CD4-positive, alpha-beta T cell treated with Interleukin-12 subunit alpha and Interleukin-12 subunit beta, for 1 hour (primary cell): ENCODE measurements around the gene ETNK2.
"Not testable (repeated sequence)": the region's sequence is repeated elsewhere in the genome, so short reads cannot be mapped to it uniquely, and the experiment has no call there.

Experiments used
- DNase-seq: peaks from one replicate; pipeline ENCODE4 v3.0.0-alpha.2; 2020

Gene ETNK2

DNA sequence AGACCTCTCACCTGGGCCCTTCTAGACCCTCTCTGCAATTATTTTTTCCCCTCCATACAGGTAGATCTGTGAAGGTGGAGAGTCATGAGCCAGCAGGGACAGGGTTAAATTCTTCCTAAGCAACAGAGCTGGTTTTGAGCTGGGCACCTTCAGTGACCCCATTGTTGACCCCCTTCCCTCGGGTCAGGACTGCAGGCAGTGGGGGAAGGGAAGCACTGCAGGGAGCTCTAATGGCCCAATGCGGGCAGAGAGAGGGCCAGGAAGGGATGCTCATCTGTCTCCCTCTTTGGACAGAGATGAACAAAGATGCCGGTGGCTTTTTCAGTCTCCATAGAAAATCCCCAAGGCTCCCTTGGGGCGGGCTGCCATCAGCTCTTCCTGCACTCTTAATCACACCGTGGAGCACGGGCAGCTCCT lies 57.5 kb downstream of the ETNK2 start:
- no peak for DNase-seq

GRCh38 chr1:204093781-204094180 lies 58.1 kb downstream of the ETNK2 start:
- DNase-seq = no peak

DNA sequence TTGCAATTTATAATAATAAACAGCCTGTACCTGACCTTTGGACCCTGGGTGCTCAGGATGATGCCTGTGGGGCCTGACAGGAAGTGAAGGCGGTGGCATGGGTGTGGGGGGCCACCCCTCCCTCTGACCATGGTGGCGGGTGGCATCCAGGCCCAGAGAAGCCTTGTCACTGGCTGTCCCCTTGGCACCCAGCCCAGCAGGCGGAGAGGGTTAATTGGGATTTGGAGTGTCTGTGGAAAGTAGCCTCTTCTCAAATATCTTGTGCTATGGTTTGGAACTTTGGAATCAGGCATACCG lies 58.5 kb downstream of the ETNK2 start:
- DNase-seq = no peak

DNA sequence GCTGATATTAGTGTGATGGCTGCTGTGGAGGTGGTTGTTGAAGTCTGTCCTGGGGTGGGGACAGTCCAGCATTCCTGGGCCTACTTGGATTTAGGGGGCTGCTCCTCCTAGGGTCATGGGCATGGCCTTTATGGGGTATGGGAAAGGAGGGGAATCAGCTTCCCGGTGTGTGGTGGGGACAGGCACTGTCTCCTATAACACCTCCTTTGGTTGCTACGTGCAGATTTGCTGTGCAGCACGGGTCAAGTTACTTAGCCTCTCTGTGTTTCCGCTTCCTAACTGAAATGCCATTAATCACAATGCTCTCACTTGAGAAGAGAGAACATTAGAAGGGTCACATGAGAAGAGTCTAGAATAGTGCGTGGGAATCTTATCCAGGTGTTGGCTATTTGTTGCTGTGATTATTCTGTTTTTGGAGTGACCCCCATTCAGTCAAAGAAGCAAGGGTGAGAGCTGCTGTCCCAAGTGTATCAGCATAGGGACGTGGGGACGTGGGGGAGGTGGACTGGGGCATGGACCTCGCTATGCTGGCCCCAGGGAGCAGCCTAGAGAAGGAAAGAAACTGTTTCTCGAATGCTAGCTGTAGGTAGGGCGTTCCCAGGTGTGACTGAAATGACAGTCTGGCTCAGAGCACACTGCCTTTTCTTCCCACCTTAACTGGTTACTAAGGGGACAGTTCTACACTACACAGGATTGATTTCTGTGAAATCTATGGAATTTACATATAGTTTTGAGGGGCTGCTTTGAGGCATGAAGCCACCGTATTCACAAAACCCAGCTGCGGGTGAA lies 59.0 kb downstream of the ETNK2 start:
- no peak for DNase-seq

DNA sequence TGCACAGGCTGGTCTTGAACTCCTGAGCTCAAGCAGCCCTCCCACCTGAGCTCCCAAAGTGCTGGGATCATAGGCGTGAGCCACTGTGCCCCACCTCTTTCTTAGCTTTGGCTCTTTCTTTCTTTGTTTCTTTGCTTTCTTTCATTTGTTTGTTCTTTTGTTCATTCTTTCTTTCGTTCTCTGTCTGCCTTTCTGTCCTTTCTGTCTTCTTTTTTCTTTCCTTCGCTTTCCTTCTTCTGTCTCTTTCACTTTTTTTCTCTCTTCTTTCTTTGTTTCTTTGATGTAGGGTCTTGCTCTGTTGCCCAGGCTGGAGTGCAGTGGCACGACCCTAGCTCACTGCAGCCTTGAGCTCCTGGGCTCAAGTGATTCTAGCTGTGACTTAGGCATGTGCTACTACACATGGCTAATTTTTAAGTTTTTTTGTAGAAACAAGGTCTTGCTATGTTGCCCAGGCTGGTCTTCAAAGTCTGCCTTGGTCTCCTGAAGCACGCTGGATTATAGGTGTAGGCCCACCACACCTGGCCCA lies 60.0 kb downstream of the ETNK2 start:
- no peak for DNase-seq

- DNase-seq = no peak
Observed at GRCh38 chr1:204091066-204091465, 60.8 kb downstream of the ETNK2 start.

DNA sequence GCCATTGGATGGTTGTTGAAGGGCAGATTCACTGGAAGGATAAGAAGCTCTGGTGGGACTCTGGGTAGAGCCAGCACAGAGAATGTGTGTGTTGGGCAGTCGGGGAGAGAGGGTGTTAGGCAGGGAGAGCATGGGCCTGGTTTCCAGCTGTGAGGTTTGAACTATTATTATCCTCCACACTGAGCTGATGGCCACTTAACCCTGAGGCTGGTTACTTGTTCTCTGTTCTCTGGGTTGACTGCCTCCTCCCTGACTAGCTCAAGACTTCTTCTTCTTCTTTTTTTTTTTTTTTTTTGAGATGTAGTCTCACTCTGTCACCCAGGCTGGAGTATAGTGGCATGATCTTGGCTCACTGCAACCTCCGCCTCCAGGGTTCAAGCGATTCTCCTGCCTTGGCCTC lies 61.7 kb downstream of the ETNK2 start:
- DNase-seq = not testable (repeated sequence)

DNA sequence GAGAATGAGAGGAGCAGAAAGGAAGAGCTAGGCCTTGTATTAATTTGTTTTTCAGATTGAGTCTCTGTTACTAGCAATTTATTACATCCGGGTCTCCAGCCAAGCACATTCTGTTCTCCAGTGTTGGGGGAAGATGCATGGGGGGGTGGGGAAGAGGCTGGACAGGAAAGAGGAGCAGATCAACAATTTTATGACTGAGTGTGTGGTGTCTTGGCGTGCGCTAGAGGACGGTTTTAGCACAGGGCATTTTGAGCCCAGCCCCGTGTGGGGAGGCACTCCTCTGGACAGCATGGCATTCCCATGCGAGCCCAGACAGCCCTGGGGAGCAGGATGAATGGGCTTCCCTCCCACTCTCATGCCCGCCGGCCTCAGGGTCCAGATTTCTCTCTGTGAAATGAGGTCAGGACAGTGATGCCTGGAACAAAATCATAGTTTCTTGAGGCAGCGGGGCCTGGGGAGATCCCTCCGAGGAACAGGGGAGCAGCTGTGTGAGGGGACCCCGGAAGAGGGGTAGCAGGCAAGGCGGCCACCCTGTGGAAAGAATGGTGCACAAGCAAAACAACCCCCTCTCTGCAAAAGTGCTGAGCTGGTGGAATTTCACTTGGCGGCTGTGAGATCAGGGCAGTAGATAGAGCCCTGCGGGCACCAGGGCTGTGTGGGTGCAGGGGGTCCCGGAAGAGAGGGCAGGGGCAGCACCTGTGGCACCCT lies 62.6 kb downstream of the ETNK2 start:
- DNase-seq = no peak

DNA sequence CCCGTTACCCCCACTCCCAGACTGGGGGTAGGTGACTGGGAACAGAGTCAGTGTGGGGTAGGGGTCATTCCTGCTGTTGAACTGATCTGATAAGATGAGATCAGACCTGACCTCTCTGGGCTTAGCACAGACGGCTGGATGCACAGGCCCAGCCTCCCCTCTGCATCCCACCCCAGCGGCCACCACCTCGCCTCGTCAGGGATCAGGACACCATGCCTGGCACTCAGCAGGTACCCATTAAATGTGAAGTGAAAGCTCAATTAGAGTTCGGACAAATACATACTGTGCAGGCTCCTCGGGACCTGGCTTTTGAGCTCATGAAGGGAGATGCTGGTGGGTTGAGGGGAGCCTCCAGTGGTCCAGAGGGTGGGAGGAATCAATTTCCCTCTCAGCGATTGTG lies 63.2 kb downstream of the ETNK2 start:
- DNase-seq = no peak

GRCh38 chr1:204087893-204088528 lies 63.8 kb downstream of the ETNK2 start:
- no peak for DNase-seq

DNA sequence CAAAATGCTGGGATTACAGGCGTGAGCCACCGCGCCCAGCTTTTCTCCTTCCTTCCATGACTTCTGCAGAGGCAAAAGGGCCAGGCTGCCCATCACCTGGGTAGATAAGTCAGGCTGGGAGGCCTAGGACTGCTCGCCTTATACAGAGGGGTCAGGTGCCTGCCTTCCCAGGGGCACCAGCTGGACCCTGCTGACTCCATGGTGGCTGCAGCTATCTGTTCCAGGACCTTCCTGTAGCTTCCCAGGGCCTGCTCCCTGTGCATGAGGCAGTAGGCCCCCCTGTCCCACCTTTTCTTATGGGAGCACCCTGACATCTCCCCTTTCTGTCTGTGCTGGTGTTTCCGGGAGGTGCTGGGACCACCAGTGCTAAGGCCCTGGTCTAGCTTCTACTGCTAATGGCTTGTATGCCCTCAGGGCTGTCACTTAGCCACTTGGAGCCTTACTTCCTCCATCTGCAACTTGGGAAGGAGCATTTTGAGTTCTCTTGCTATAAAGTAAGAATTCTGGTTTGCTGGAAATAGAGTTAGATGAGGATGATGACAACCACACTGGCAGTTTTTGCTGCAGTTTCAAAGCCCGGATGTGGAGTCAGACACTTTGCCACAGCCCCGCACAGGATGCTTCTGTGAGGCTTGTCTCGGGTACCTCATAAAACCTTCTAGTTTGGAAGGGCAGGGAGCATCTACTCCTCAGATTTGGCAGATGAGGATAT lies 64.5 kb downstream of the ETNK2 start:
- DNase-seq = no peak

DNA sequence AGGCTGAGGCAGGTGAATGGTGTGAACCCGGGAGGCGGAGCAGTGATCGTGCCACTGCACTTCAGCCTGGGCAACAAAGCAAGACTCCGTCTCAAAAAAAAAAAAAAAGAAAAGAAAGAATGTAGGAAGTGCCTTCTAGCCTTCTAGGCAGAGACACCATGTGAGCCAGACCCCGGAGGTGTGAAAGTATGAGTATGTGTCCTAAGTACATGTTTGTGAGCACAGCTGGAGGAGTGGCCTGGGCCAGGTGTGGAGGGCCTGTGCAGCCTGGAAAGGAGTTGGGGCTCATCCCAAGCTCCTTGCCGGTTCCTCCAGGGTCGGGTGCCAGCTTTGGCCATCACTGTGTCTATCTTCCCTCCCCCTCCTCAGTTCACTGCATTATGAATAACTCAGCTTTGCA lies 66.0 kb downstream of the ETNK2 start:
- DNase-seq = no peak

GRCh38 chr1:204084247-204084772 lies 67.5 kb downstream of the ETNK2 start:
- no peak for DNase-seq

- no peak for DNase-seq
Observed at GRCh38 chr1:204083491-204083890, 68.4 kb downstream of the ETNK2 start.

DNA sequence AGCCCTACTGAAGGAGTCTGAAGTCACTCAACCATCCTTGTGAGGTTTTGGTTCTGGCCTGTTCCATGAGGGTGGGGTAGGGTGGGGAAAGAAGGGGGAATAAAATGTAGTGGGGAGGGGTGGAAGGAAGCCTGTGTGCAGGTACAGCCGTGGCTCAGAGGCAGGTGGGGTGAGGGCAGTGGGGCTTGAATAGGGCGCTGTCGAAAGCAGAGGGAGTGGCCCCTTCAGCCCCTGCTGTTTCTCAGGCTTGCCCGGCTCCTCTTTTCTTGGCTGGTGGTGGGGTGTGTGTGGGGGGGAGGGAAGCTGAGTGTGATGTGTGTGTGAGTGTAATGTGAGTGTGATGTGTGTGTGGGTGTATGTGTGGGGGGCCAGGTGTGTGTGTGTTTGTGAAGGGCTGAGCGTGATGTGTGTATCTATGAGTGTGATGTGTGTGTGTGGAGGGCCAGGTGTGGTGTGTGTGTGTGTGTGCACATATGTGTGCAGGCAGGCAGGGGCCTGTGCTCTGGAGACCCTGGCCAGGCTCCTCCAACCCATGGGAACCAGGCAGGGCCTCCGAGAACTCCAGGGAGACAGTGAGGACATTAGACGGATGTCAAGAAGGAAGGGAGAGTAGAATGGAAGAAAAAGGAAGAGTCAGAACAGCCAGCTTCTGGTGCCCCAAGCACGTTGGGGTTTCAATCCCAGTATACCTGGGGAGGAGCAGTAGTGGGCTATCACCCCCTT lies 69.9 kb downstream of the ETNK2 start:
- DNase-seq = no peak

DNA sequence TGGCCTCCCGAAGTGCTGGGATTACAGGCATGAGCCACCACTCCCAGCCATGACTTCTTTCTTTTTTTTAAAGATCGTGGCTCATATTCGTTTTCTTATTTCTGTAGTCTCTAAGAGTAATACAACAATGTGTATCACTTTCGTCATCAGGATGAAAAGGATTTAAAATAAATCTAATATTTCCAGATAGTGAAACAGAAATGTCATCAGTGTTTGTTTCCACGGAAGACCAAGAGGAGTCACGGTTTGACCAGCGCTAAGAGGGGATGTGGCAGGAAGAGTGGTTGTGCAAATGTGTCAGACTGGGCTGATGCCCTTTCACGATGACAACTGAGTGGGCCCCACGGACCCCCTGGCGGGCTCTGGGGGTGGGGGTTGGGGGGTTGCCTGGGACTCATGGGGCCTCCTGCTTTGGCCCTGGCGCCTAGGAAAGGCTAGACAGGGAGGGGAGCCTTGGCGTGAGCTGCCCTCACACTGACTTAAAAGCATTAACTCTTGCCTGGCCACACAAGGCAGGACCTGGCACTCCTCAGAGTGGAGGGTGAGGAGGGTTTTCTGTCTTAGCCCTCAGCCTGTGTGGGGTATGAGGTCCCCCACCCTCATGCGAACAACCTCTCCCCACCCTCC lies 70.6 kb downstream of the ETNK2 start:
- no peak for DNase-seq
